Superior temporal gyrus (tissue), 1 donor: Measurements from ENCODE around the gene PTPRD.

ENCODE experiments used
- DNase-seq: peaks from one replicate; pipeline ENCODE4 v3.0.0-alpha.2; 2016; ENCODE audit errors: extremely low spot score

Gene PTPRD

GRCh38 chr9:8647824-8648223 lies 1965.0 kb downstream of the PTPRD start:
- no peak for DNase-seq

- no peak for DNase-seq
These were observed 1968.2 kb downstream of the PTPRD start for GRCh38 chr9:8644571-8644970.

DNA sequence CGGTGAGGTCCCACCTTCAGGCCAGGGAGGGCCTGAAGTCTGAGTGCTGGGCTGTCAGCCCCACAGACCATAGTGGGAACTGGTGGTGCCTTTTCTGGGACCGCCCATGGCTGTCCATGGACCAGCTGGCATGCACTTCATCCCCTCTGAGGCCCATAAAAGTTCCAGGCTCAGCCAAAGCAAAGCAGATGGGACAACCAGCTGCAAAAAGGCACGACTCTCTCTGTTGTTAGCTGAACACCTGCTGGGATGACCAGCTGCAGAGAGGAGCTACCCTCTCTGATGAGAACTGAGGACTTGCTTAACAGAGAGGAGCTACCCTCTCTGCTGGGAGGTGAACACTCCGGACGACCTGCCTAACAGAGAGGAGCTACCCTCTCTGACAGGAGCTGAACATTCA lies 1968.9 kb downstream of the PTPRD start:
- no peak for DNase-seq

DNA sequence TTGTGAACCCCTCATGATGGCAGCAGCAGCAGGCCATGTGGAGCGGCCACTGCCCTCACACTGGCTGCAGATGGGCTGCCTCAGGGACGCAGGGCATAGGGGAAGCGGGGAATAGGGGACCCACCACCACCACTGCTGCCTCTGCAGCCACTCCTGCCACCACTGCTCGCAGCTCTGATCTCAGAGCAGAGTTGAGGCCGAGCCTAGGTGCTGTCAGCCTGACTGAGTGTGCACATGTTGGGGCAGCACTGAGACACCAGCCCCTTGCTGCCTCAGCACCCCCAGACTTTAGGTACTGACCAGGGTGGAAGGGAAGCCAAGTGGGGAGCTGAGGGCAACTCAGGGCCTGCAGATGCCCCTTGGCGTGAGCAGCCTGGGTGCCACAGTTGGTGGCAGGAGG lies 1969.3 kb downstream of the PTPRD start:
- no peak for DNase-seq

- DNase-seq: no peak
These were observed 1972.0 kb downstream of the PTPRD start for GRCh38 chr9:8640761-8641160.

DNA sequence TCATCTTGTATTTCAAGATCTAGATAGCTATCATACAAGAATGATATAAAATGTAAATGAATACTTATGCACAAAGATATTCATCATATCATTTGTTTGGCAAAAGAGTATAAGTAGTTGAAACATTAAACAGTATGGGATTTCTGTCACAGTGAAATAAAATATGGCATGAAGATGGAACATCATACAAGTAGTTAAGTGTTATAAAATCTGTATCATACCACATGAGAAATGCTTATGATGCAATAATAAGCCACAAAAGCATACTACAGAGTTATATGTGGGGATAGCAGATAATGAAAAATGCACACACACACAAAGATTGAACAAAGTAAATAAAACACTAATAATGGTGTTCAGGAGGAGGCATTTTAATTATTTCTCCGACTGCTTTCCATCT lies 1975.2 kb downstream of the PTPRD start:
- DNase-seq: no peak

- no peak for DNase-seq
These were observed 1979.0 kb downstream of the PTPRD start for GRCh38 chr9:8633784-8634183.

DNA sequence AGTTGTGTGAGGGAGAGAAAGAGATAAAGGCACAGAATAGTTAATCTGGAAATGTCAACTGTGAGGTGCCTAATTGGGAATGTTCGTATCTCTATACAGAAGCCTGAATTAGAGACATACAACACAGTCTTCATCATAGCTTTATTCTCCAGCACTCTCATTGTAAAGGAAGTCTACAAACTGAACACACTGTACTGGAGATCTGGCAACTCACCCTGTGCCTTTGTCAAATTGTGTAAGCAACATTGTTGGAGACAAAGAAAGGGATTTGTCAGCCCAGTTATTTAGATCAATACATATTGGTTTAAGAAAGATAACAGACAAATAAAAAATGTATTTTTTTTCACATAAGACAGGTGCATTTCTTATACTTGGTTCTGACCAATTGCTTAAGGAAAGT lies 1980.3 kb downstream of the PTPRD start:
- peak; percentile 68 for DNase-seq

GRCh38 chr9:8628791-8629190 lies 1984.0 kb downstream of the PTPRD start:
- DNase-seq: no peak

DNA sequence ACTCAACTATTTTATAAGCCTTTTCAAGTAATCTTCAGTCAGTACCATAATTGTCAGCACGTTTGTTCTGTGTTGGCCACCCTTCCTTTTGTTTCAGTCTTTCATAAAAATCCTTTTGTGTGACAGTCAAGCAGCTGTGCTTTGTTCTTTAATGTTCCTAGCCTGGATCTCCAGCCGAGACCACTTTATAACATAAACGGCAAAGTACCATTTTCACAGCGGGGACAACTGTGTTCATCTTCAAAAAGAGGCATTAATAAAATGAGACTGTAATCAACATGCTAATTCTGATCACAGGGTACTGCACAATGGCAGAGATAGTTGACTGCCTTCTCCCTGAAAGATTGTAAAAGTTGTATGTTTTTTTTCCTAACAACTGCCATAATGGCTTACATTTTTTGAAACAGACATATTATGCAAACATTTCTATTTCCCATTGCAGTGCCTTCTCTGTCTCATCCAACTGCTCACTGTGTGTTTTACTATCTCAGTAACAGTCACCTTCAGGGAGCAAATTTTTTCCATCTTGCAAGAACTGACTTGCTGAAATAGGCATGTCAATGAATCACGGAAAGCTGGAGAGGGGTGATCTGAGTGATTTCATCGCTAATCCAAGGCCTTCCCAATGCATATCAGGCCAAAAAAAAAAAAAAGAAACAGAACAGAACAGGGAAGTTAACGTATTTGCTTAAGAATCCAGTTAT lies 1984.7 kb downstream of the PTPRD start:
- peak; percentile 68 for DNase-seq

DNA sequence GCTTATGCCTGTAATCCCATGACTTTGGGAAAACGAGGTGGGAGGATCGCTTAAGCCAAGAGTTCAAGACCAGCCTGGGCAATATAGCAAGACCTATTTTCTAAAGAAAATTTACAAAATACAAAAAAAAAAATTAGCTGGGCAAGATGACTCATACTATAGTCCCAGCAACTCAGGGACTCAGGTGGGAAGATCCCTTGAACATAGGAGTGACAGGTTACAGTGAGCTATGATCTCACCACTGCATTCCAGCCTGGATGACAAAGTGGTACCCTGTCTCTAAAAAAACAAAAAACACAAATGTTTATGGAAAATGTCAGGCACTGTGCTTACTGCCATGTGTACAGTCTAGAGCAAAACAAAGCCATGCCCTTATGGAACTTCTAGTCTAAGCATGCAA lies 1989.9 kb downstream of the PTPRD start:
- DNase-seq: no peak

GRCh38 chr9:8622222-8622802 lies 1990.5 kb downstream of the PTPRD start:
- no peak for DNase-seq

DNA sequence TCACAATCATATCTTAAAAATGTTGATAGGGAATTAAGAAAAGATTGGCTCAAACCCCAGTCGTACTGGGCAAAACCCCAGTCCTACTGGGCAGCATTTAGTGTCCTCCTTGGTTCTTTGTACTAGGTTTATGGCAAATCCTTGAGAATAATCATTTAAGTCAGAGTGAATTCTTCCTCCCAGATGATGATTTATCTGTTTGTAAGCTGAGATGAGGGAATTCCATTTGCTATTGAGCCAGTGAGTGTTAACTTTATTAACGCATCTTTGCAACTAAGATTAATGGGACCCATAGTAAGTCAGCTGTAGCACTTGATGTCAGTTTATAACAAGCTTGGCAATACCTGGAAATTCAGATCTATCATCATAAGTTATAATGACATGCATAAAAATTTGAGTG lies 1991.4 kb downstream of the PTPRD start:
- DNase-seq: no peak

DNA sequence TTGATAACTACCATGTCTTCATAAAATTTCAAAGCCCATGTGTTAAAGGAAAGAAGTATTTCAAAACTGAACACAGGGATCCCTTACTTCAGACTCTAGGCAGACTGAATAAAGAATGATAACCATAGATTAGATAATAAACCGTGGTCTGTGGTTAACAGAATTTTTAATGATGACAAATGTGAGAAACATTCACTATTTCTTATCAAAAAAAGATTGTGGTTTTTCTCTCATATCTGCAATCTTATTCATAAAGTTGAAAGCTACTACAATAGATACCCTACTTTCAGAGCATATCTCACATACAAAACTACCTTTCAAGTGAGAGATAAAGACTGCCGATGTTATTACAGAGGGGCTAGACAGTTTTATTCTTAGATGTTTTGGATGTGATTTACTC lies 1996.4 kb downstream of the PTPRD start:
- no peak for DNase-seq

GRCh38 chr9:8614926-8615440 lies 1997.8 kb downstream of the PTPRD start:
- DNase-seq: no peak

GRCh38 chr9:8613346-8613825 lies 1999.4 kb downstream of the PTPRD start:
- DNase-seq: no peak

- no peak for DNase-seq
These were observed 2001.6 kb downstream of the PTPRD start for GRCh38 chr9:8611153-8611552.

GRCh38 chr9:8610256-8610655 lies 2002.5 kb downstream of the PTPRD start:
- DNase-seq: no peak

DNA sequence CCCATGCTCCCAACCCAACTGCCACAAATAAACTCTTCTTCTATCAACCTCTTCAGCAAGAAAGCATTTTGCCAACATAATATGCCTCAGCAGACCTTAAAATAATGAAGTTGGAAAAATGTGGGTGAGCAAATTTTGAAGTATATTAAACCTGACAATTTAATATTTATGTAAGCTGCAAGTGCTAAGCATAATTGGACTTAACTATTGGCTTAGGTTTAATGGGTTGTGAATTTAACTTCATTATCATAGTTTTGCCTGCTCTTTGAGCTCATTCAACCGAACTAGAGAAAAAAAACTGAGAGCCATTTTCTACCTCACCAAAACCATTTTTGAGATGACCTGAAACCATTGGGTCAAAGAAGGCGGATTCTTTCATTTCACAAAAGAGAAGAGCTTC lies 2007.7 kb downstream of the PTPRD start:
- DNase-seq: no peak

GRCh38 chr9:8604201-8604600 lies 2008.6 kb downstream of the PTPRD start:
- DNase-seq: no peak

GRCh38 chr9:8600914-8601680 lies 2011.7 kb downstream of the PTPRD start:
- peak; percentile 88 for DNase-seq

GRCh38 chr9:8599937-8600336 lies 2012.9 kb downstream of the PTPRD start:
- no peak for DNase-seq

DNA sequence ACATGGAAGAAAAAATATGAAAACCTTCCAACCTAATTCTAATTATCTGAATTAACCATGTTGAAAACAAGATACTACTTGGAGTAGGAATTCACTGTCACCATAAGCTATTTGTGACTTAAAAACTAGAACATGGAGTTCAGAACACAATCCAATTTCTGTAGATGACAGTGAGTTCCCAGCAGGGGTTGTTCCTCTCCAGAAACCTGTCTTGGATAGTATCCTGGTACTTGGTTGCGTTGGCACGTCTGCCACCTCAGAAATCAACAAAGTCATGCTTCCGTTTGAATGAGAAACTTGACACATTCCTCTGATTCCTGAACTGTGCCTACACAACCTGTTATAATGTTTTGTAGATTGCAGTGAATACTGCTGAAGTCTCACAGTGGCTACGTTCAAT lies 2023.3 kb downstream of the PTPRD start:
- DNase-seq: no peak
